Hepatocyte (in vitro differentiated cells): ENCODE results near the gene GOLGA6C.
"Not testable (repeated sequence)": the region's sequence is repeated elsewhere in the genome, so short reads cannot be mapped to it uniquely, and the experiment has no call there.

ENCODE experiments used
- CTCF ChIP-seq: fragments of 200-600 bp; sonication (generic); IDR thresholded peaks from 2 replicates; pipeline ENCODE4 v1.5.1; 2016; ENCODE audit warnings: antibody characterized with exemption, mild to moderate bottlenecking; ENCODE audit not compliant: poor library complexity
- EZH2 ChIP-seq: fragments of 200-600 bp; sonication (generic); IDR thresholded peaks from 2 replicates; pipeline ENCODE4 v1.6.1; 2016; ENCODE audit warnings: antibody characterized with exemption, mild to moderate bottlenecking, borderline replicate concordance
- EZH2phosphoT487 ChIP-seq: fragments of 200-600 bp; sonication (generic); IDR thresholded peaks from one replicate; pipeline ENCODE4 v1.6.1; 2018; ENCODE audit warnings: antibody characterized with exemption, mild to moderate bottlenecking, low read depth, moderate library complexity; ENCODE audit not compliant: unreplicated experiment, severe bottlenecking

DNA sequence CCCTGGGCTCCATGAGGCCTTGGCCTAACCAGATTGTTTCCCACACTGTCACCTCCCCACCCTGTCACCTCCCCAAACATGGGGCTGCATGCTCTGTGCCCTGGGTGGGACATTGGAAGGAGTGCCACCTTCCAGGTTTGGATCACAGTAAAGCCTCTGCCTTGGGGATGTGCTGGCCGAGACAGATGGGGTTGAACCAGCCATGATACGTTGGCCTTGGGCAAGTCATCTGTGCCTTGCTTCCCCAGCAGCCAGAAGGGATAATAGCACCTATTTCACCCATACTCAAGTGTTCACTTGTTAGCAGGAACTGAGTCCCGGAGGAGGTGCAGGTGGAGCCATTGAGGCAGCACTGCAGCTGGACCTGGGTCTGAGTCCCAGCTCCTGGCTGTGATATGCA, 17.5 kb downstream of the GOLGA6C start:
- not testable (repeated sequence) for TF ChIP-seq CTCF, EZH2phosphoT487, EZH2
